Fibroblast of pulmonary artery (primary cell): ENCODE results near the gene SH3BP4.

Source experiments
- DNase-seq: peaks from one replicate; pipeline ENCODE4 v3.0.0-alpha.2; 2010; ENCODE audit warnings: low read depth
- H3K4me3 ChIP-seq: replicated peaks from 2 replicates; pipeline ENCODE4 v1.5.1; 2011; ENCODE audit warnings: low read depth, mild to moderate bottlenecking, control low read depth, low read length, moderate library complexity
- TF ChIP-seq, protein P1 (sequence below): IDR thresholded peaks from 2 replicates; pipeline ENCODE4 v1.5.1; 2011; ENCODE audit warnings: mild to moderate bottlenecking, control low read depth, low read length, inconsistent platforms; ENCODE audit errors: missing control alignments

Gene SH3BP4

DNA sequence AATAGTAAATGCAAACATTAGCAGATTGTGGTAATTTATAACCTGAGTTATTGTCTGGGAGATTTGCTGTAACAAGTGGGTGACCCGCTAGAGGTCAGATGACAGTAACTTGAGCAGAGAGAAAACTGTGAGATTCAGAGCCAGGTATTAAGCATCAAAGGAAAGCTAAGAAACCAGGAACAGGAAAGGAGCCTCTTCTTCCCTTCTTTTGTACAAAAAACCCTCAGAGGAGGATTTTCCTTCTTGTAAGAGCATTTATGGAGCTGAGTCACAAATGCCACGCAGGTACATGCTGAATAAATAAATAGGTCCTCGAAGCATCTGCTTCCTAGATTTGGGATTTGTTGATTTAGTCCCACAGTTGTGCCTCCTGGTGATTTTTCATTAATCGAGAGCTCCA, 146.5 kb downstream of the SH3BP4 start:
- H3K4me3 ChIP-seq: no peak overlapping the region
- DNase-seq: no peak
- TF ChIP-seq, protein P1, sequence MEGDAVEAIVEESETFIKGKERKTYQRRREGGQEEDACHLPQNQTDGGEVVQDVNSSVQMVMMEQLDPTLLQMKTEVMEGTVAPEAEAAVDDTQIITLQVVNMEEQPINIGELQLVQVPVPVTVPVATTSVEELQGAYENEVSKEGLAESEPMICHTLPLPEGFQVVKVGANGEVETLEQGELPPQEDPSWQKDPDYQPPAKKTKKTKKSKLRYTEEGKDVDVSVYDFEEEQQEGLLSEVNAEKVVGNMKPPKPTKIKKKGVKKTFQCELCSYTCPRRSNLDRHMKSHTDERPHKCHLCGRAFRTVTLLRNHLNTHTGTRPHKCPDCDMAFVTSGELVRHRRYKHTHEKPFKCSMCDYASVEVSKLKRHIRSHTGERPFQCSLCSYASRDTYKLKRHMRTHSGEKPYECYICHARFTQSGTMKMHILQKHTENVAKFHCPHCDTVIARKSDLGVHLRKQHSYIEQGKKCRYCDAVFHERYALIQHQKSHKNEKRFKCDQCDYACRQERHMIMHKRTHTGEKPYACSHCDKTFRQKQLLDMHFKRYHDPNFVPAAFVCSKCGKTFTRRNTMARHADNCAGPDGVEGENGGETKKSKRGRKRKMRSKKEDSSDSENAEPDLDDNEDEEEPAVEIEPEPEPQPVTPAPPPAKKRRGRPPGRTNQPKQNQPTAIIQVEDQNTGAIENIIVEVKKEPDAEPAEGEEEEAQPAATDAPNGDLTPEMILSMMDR: no peak

DNA sequence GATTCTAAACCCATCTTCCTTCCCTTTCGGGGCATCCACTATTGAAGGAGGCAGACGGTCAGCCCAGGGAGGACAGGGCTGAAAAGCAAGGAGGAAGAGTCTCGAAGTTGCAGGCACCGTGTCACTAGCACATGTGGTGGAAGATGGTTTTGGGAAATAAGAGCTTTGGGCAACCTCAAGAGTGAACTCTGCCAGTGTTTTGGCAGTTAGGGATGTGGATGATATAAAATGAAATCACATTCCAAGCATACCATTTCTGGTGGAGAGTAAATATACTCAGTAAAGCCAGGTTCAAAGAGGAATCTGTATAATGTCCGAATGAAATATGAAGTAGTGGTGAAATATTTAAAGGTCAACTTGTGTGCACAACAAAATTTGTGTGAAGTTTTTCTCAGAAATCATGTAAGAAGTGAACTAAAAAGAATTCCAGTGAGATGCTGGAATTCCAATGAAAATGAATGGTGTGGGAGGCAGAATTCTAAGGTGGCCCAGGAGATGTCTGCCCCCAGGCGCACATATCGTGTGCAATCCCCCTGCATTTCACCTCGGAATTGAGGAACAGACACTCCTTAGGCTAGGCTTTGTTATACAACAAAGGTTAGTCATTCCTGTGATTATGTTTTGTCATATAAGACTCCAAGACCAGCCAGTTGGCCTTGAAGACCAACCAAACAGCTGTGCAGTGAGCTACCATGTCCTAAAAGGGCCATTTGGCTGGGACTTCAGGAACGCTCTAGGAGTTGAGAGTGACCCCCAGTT, 147.1 kb downstream of the SH3BP4 start:
- TF ChIP-seq, protein P1: no peak
- H3K4me3 ChIP-seq: no peak overlapping the region
- DNase-seq: peak; percentile 42

DNA sequence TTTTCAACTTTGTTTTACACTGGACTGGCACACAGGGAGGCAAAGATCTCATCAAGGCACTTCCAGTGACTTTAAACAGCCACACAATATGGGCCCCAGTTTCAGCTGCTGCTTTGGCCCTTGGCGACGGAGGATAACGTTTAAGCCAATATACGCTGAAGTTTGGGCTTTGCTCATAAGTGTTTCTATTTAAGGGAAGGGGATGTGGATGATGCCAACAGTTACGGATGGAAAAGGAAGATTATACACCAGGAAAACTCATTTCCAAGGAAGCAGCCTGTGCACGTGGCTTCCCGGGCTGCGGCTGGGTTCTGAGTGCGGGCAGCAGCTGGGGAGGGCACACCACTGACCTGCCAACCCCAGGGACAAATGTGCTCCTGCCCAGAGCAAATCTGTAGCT, 151.1 kb downstream of the SH3BP4 start:
- no peak overlapping the region for H3K4me3 ChIP-seq
- TF ChIP-seq, protein P1: no peak
- DNase-seq: no peak
